Measurements from ENCODE around the gene SPEF1. TPM values are rescaled to one million over a fixed set of nuclear protein-coding genes. Genes with fewer than 3 reads are reported as not detected.

The SPEF1 gene
- total and polyA plus RNA-seq, 8 donors: 0.20 to 1.7 (median 0.53) TPM

- H3K27me3 ChIP-seq: no peaks in the 10 kb centered on the region
- ATAC-seq (no peak), FAIRE-seq (no peak), DNase-seq (peak in 1 of 6 donors; percentile 9)
- no peak overlapping the region for H3K4me3 ChIP-seq
- H3K36me3 ChIP-seq: no peaks in the 10 kb centered on the region
- WGBS, 2 donors: 94 to 95% methylated on average over 11 to 18 of the region's 18 CpGs
- no peak for TF ChIP-seq CTCF (IDR thresholded peaks at IDR 0.05)
- intact Hi-C loops (cut with DNase I): no loop called here
- no peaks in the 10 kb centered on the region for H3K9me3 ChIP-seq
- peaks cover 0 to 7% (median 0%) of the 10 kb centered on the region in 3 donors for H3K4me1 ChIP-seq
- H3K27ac ChIP-seq: no peak overlapping the region
Observed at GRCh38 chr20:3800256-3800877, 19.1 kb upstream of the SPEF1 start.

GRCh38 chr20:3798908-3799248 lies 17.6 kb upstream of the SPEF1 start:
- ATAC-seq: no peak
- no peak for TF ChIP-seq CTCF (IDR thresholded peaks at IDR 0.05)
- Histone ChIP-seq H3K9me3 (no peaks in the 10 kb centered on the region), H3K27ac (no peak overlapping the region), H3K27me3 (no peaks in the 10 kb centered on the region), H3K4me1 (peaks cover 0 to 7% (median 0%) of the 10 kb centered on the region in 3 donors), H3K4me3 (no peak overlapping the region), H3K36me3 (no peaks in the 10 kb centered on the region)
- WGBS, 2 donors: 92 to 95% methylated on average over 3 of the region's 3 CpGs
- DNase-seq: no peak
- intact Hi-C loops (cut with DNase I): no loop called here
- FAIRE-seq: no peak

- H3K9me3 ChIP-seq: no peaks in the 10 kb centered on the region
- no peak for DNase-seq
- H3K4me3 ChIP-seq: no peak overlapping the region
- no peak for FAIRE-seq
- H3K4me1 ChIP-seq: peaks cover 0 to 7% (median 0%) of the 10 kb centered on the region in 3 donors
- 82 to 89% methylated on average over 5 of the region's 5 CpGs for WGBS, 2 donors
- H3K36me3 ChIP-seq: no peaks in the 10 kb centered on the region
- intact Hi-C loops (cut with DNase I): no loop called here
- no peaks in the 10 kb centered on the region for H3K27me3 ChIP-seq
- TF ChIP-seq CTCF (IDR thresholded peaks at IDR 0.05): no peak
- no peak for ATAC-seq
- H3K27ac ChIP-seq: no peak overlapping the region
Observed at GRCh38 chr20:3798373-3798768, 17.1 kb upstream of the SPEF1 start.

- WGBS, 2 donors: 82 to 85% methylated on average over 19 of the region's 19 CpGs
- H3K4me3 ChIP-seq: peak overlapping the region in 1 of 4 donors; percentile 72
- ATAC-seq (no peak), FAIRE-seq (no peak), DNase-seq (no peak)
- H3K27me3 ChIP-seq: no peaks in the 10 kb centered on the region
- H3K4me1 ChIP-seq: peaks cover 0 to 7% (median 0%) of the 10 kb centered on the region in 3 donors
- intact Hi-C loops (cut with DNase I): no loop called here
- no peaks in the 10 kb centered on the region for H3K36me3 ChIP-seq
- no peaks in the 10 kb centered on the region for H3K9me3 ChIP-seq
- H3K27ac ChIP-seq: no peak overlapping the region
- TF ChIP-seq CTCF (IDR thresholded peaks at IDR 0.05): no peak
Observed at GRCh38 chr20:3797592-3798372, 16.5 kb upstream of the SPEF1 start.

GRCh38 chr20:3797226-3797545 lies 15.9 kb upstream of the SPEF1 start:
- Histone ChIP-seq H3K4me3 (peak overlapping the region in 1 of 4 donors; percentile 72), H3K4me1 (peaks cover 0 to 7% (median 0%) of the 10 kb centered on the region in 3 donors), H3K9me3 (no peaks in the 10 kb centered on the region), H3K27me3 (no peaks in the 10 kb centered on the region), H3K27ac (no peak overlapping the region), H3K36me3 (no peaks in the 10 kb centered on the region)
- FAIRE-seq: no peak
- peak in 1 of 6 donors; percentile 21 for DNase-seq
- intact Hi-C loops (cut with DNase I): no loop called here
- 89% methylated on average over 5 of the region's 5 CpGs for WGBS, 2 donors
- no peak for TF ChIP-seq CTCF (IDR thresholded peaks at IDR 0.05)
- ATAC-seq: no peak
